MV-4-11 (cell line): ENCODE results near the gene NUDT10.
"Not testable (repeated sequence)": the region's sequence is repeated elsewhere in the genome, so short reads cannot be mapped to it uniquely, and the experiment has no call there.

Source experiments
- DNase-seq: peaks from one replicate; lab custom pipeline; 2025; lab: John Stamatoyannopoulos, UW

NUDT10 gene

GRCh38 chrX:51332188-51332942 is at the start of gene NUDT10:
Gene NUDT10 (plus strand): TSS chrX:51332822. CDS start chrX:51332966, 144 bp downstream.
- DNase-seq, result no peak

- DNase-seq, result no peak
Observed at GRCh38 chrX:51292421-51292820, 40.2 kb upstream of the NUDT10 start.

- DNase-seq, result no peak
Observed at GRCh38 chrX:51296138-51296537, 36.5 kb upstream of the NUDT10 start.

- DNase-seq, result no peak
Observed at GRCh38 chrX:51316271-51316670, 16.4 kb upstream of the NUDT10 start.

- DNase-seq, result not testable (repeated sequence)
Observed at GRCh38 chrX:51332943-51333785, 542 bp downstream of the NUDT10 start.

GRCh38 chrX:51334276-51334675 is 1.7 kb downstream of the NUDT10 start:
- no peak for DNase-seq

- DNase-seq, result no peak
Observed at GRCh38 chrX:51336584-51336983, 4.0 kb downstream of the NUDT10 start.

- no peak for DNase-seq
Observed at GRCh38 chrX:51361251-51361650, 28.6 kb downstream of the NUDT10 start.

- no peak for DNase-seq
Observed at GRCh38 chrX:51376672-51377071, 44.0 kb downstream of the NUDT10 start.
